Stimulated activated CD8-positive, alpha-beta memory T cell treated with anti-CD3 and anti-CD28 coated beads, Interleukin-4, amount 100 ng/mL, for 4 hours (primary cell): Measurements from ENCODE around the gene C1orf141.
A peak's percentile ranks its signal among the peaks of the same experiment; 100 is the strongest.
"Not testable (repeated sequence)": the region's sequence is repeated elsewhere in the genome, so short reads cannot be mapped to it uniquely, and the experiment has no call there.

Source experiments
- DNase-seq, 2 donors: peaks; one replicate each; pipeline ENCODE4 v3.0.0-alpha.2; 2020; ENCODE audit warnings: low read depth in 2 of 2, low spot score in 1 of 2

The C1orf141 gene

GRCh38 chr1:67089685-67090208 lies 45.0 kb downstream of the C1orf141 start:
- DNase-seq = no peak

- DNase-seq = no peak
Measured at GRCh38 chr1:67088440-67088839, 46.3 kb downstream of the C1orf141 start.

- no peak for DNase-seq
Measured at GRCh38 chr1:67085326-67085725, 49.4 kb downstream of the C1orf141 start.

GRCh38 chr1:67084765-67085318 lies 49.9 kb downstream of the C1orf141 start:
- DNase-seq = no peak

GRCh38 chr1:67078291-67078690 lies 56.5 kb downstream of the C1orf141 start:
- DNase-seq = no peak

GRCh38 chr1:67077593-67077992 lies 57.2 kb downstream of the C1orf141 start:
- no peak for DNase-seq

GRCh38 chr1:67072749-67073148 lies 62.0 kb downstream of the C1orf141 start:
- no peak for DNase-seq

GRCh38 chr1:67067655-67068054 lies 67.1 kb downstream of the C1orf141 start:
- not testable (repeated sequence) for DNase-seq

- DNase-seq = no peak
Measured at GRCh38 chr1:67062412-67062811, 72.4 kb downstream of the C1orf141 start.

GRCh38 chr1:67061266-67061665 lies 73.5 kb downstream of the C1orf141 start:
- no peak for DNase-seq

- DNase-seq = no peak
Measured at GRCh38 chr1:67060811-67061218, 74.0 kb downstream of the C1orf141 start.

- DNase-seq = no peak
Measured at GRCh38 chr1:67059346-67059745, 75.4 kb downstream of the C1orf141 start.

- DNase-seq = no peak
Measured at GRCh38 chr1:67058761-67059160, 76.0 kb downstream of the C1orf141 start.

- DNase-seq = no peak
Measured at GRCh38 chr1:67058242-67058641, 76.5 kb downstream of the C1orf141 start.

- DNase-seq = peak; percentile 47 to 53
Measured at GRCh38 chr1:67053785-67054772, 80.7 kb downstream of the C1orf141 start, which contains the start of gene SLC35D1. TSS of gene SLC35D1 (minus strand) at chr1:67054148. CDS start at chr1:67054013, 135 bp downstream.

GRCh38 chr1:67053535-67053784 lies 81.3 kb downstream of the C1orf141 start:
- no peak for DNase-seq

- DNase-seq = no peak
Measured at GRCh38 chr1:67052741-67053534, 81.8 kb downstream of the C1orf141 start.

GRCh38 chr1:67051196-67051595 lies 83.6 kb downstream of the C1orf141 start:
- DNase-seq = no peak

- no peak for DNase-seq
Measured at GRCh38 chr1:67044631-67045270, 90.0 kb downstream of the C1orf141 start.

GRCh38 chr1:67043366-67043765 lies 91.4 kb downstream of the C1orf141 start:
- no peak for DNase-seq
